SK-N-MC (cell line): ENCODE measurements around the gene DISP2.

Source experiments
- EZH2 ChIP-seq: fragments of 200-600 bp; sonication (generic); IDR thresholded peaks from one replicate; pipeline ENCODE4 v1.6.1; 2017; ENCODE audit warnings: antibody characterized with exemption
- FOXP2 ChIP-seq: optimal IDR thresholded peaks from 2 replicates; pipeline ENCODE3; 2011; ENCODE audit warnings: mild to moderate bottlenecking, moderate library complexity; ENCODE audit not compliant: insufficient read depth; ENCODE audit errors: extremely low read length, control extremely low read depth
- POLR2AphosphoS5 ChIP-seq: IDR thresholded peaks from 2 replicates; pipeline ENCODE4 v1.6.1; 2012; ENCODE audit warnings: mild to moderate bottlenecking, low read depth, low read length, borderline replicate concordance

GRCh38 chr15:40392986-40393948, 35.2 kb downstream of the DISP2 start:
- TF ChIP-seq EZH2 (no peak), POLR2AphosphoS5 (no peak), FOXP2 (no peak)
